Left lung (tissue), 10 donors: ENCODE measurements around the gene PCYOX1L. TPM values are rescaled to one million over a fixed set of nuclear protein-coding genes. Genes with fewer than 3 reads are reported as not detected.

Experiments
- ATAC-seq: fragments of 200-7000 bp; cut with Tn5 transposase; one replicate; pipeline ENCODE4 v1.9.1; 2020; ENCODE audit warnings: moderate library complexity
- DNase-seq, 4 donors: peaks; one replicate each; pipeline ENCODE4 v3.0.0-alpha.2; 2013 to 2020
- H3K27ac ChIP-seq, 2 donors: fragments of 200-600 bp; sonication (generic) in 1 of 2; one replicate each; pipeline versions ENCODE4 v1.5.0 to v1.8.0; 2020 to 2021
- H3K27me3 ChIP-seq, 2 donors: fragments of 200-600 bp; sonication (generic) in 1 of 2; one replicate each; pipeline versions ENCODE4 v1.5.0 to v1.8.0; 2020 to 2021
- H3K36me3 ChIP-seq, 2 donors: fragments of 200-600 bp; sonication (generic) in 1 of 2; one replicate each; pipeline versions ENCODE4 v1.5.0 to v1.8.0; 2020 to 2021
- H3K4me1 ChIP-seq, 2 donors: fragments of 200-600 bp; one replicate each; pipeline ENCODE4 v1.8.0; 2021
- H3K4me3 ChIP-seq, 2 donors: fragments of 200-600 bp; sonication (generic) in 1 of 2; one replicate each; pipeline versions ENCODE4 v1.5.0 to v1.8.0; 2020 to 2021; ENCODE audit warnings: mild to moderate bottlenecking in 1 of 2
- H3K9me3 ChIP-seq, 2 donors: fragments of 200-600 bp; sonication (generic) in 1 of 2; one replicate each; pipeline versions ENCODE4 v1.5.0 to v1.8.0; 2020 to 2021
- intact Hi-C, 2 donors: fragments of 100-400 bp; cut with DNase I; formaldehyde crosslinking; loops; one replicate each; pipeline versions ENCODE4 v1.11.2 to v1.14.2; 2022
- polyA plus RNA-seq, 6 donors: library from polyadenylated mRNA; unstranded; fragments of 120-200 nt; gene quantifications; one replicate each; pipeline ENCODE4 v1.2.1, GENCODE V29; 2013; ENCODE audit not compliant: insufficient read length in 6 of 6
- total RNA-seq, 2 donors: library from RNA; stranded (reverse); fragmentation: NEBNext Ultra II Directional; extraction: Animal tissue kit (Norgen Biotek cat#: 25700); gene quantifications; one replicate each; pipeline ENCODE4 v1.2.1, GENCODE V29; 2021
- TF ChIP-seq, protein P1 (sequence below), 2 donors: fragments of 200-600 bp; sonication (generic) in 1 of 2; IDR thresholded peaks; one replicate each; pipeline versions ENCODE4 v1.5.0 to v1.8.0; 2021; ENCODE audit warnings: antibody characterized with exemption in 2 of 2
- donor health status: DM: no; HTN: yes; CAD: no.
- donor health status: DM: no; HTN: no; CAD: no.

The PCYOX1L gene
- total and polyA plus RNA-seq, 8 donors, result 9.0 to 17.9 (median 15.8) TPM

DNA sequence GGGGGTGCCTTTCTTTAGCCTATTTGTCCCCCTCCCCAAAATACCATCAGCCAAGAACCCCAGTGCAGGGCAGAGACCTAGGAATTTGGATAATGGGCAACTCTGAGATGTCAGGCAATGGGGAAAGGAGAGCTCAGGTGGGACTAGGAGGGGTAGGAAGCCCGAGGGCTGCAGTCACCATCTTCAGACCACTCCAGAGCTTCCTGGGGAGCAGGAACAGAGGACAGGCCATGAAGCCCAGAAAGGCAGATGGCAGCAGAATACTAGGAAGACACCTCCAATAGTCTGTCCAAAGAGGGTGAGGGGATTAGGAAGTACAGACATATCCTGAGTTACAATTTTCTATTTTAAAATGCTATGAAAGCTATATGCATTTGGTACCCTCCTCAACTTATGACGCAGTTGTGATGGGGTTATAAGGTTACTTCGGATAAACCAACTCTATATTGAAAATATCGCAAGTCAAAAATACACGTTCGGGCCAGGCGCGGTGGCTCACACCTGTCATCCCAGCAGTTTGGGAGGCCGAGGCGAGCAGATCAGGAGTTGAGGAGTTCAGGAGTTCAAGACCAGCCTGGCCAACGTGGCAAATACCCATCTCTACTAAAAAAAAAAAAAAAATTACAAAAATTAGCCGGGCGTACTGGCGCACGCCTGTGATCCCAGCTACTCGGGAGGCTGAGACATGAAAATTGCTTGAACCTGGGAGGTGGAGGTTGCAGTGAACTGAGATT is 55.8 kb downstream of the PCYOX1L start:
- no peaks in the 10 kb centered on the region for H3K27me3 ChIP-seq
- no peaks in the 10 kb centered on the region for H3K9me3 ChIP-seq
- TF ChIP-seq, protein P1, sequence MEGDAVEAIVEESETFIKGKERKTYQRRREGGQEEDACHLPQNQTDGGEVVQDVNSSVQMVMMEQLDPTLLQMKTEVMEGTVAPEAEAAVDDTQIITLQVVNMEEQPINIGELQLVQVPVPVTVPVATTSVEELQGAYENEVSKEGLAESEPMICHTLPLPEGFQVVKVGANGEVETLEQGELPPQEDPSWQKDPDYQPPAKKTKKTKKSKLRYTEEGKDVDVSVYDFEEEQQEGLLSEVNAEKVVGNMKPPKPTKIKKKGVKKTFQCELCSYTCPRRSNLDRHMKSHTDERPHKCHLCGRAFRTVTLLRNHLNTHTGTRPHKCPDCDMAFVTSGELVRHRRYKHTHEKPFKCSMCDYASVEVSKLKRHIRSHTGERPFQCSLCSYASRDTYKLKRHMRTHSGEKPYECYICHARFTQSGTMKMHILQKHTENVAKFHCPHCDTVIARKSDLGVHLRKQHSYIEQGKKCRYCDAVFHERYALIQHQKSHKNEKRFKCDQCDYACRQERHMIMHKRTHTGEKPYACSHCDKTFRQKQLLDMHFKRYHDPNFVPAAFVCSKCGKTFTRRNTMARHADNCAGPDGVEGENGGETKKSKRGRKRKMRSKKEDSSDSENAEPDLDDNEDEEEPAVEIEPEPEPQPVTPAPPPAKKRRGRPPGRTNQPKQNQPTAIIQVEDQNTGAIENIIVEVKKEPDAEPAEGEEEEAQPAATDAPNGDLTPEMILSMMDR (IDR thresholded peaks at IDR 0.05), result no peak
- no peak overlapping the region for H3K4me3 ChIP-seq
- H3K27ac ChIP-seq, result peak overlapping the region in 1 of 2 donors; percentile 53
- intact Hi-C loops, result no loop called here
- ATAC-seq (no peak), DNase-seq (no peak)
- H3K4me1 ChIP-seq, result peaks cover 19 to 20% of the 10 kb centered on the region in 2 donors
- no peaks in the 10 kb centered on the region for H3K36me3 ChIP-seq

- Histone ChIP-seq H3K27ac (peak overlapping the region; percentile 33 to 53), H3K36me3 (no peaks in the 10 kb centered on the region), H3K4me1 (peaks cover 20 to 28% of the 10 kb centered on the region in 2 donors), H3K4me3 (no peak overlapping the region), H3K27me3 (no peaks in the 10 kb centered on the region), H3K9me3 (no peaks in the 10 kb centered on the region)
- ATAC-seq, result no peak
- TF ChIP-seq, protein P1 (IDR thresholded peaks at IDR 0.05), result no peak
- no peak for DNase-seq
- intact Hi-C loops, result no loop called here
Measured at GRCh38 chr5:149414405-149415065, 56.7 kb downstream of the PCYOX1L start.

- H3K36me3 ChIP-seq, result no peaks in the 10 kb centered on the region
- no peak for DNase-seq
- no peaks in the 10 kb centered on the region for H3K9me3 ChIP-seq
- TF ChIP-seq, protein P1 (IDR thresholded peaks at IDR 0.05), result no peak
- no peak for ATAC-seq
- intact Hi-C loops, result no loop called here
- peaks cover 23 to 33% of the 10 kb centered on the region in 2 donors for H3K4me1 ChIP-seq
- no peaks in the 10 kb centered on the region for H3K27me3 ChIP-seq
- no peak overlapping the region for H3K4me3 ChIP-seq
- H3K27ac ChIP-seq, result peak overlapping the region in 1 of 2 donors; percentile 33
Measured at GRCh38 chr5:149415066-149415967, 57.5 kb downstream of the PCYOX1L start.

DNA sequence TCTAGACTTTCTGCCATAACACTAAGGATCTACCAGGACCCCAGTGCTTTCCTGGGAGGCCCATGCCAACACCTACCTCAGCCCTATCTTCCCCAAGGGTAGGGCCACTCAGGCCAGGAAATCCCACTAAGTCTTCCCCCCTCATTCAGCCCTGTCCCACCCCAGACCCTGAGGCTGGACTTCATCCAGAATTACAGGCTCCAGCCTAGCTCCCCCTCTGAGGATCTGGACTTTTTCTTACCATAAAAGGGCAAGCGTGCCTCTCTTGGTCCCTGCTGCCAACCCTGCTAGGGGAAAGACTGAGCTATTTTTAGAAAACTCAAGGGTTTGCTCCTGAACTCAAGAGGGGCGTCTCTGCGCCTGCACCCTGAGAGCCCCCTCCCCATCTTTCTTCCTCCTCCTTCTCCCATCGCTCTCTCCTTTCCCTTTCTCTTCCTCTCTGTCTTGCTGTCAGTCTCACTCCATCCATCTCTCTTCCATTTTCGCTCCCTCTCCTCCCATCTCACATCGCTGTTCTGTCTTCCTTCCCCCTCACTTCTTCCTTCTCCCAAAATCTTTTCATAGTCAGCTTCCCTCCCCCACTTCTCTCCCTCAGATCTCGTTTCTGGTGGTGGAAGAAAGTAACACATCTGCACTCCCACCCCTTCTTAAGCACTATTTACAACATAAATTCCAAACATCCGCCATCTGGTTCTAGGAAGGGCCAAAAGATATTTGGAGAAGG is 59.3 kb downstream of the PCYOX1L start:
- TF ChIP-seq, protein P1 (IDR thresholded peaks at IDR 0.05), result no peak
- DNase-seq, result peak in 2 of 4 donors; percentile 91 to 92
- no peaks in the 10 kb centered on the region for H3K36me3 ChIP-seq
- H3K27ac ChIP-seq, result peak overlapping the region; percentile 41 to 46
- intact Hi-C loops, result no loop called here
- H3K27me3 ChIP-seq, result no peaks in the 10 kb centered on the region
- peak; percentile 21 for ATAC-seq
- H3K4me1 ChIP-seq, result peaks cover 30 to 44% of the 10 kb centered on the region in 2 donors
- H3K9me3 ChIP-seq, result no peaks in the 10 kb centered on the region
- no peak overlapping the region for H3K4me3 ChIP-seq
